NCI-H2196 (cell line): ENCODE results near the gene OPRM1.
"Not testable (repeated sequence)": the region's sequence is repeated elsewhere in the genome, so short reads cannot be mapped to it uniquely, and the experiment has no call there.

Experiments used
- DNase-seq: peaks from one replicate; lab custom pipeline; 2025; ENCODE audit not compliant: unreplicated experiment; lab: John Stamatoyannopoulos, UW

Gene OPRM1

DNA sequence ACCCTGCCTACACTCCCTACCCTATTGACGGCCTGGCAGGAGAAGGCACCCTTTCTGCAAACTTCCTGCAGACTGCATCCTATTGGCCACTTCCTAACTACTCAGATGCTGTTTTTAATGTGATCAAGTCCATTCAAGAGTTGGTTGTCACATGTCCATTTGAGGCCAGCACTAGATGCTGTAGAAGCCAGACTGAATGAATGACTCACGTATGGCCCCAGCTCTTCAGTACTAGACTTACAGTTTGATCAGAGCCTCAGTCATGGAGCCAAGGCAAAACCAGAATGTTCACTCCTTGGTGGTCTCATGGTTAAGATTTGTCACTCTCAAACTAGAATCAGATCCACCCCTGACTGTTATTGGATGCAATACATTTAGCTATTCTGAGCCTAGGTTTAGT lies 101.7 kb downstream of the OPRM1 start:
- no peak for DNase-seq

DNA sequence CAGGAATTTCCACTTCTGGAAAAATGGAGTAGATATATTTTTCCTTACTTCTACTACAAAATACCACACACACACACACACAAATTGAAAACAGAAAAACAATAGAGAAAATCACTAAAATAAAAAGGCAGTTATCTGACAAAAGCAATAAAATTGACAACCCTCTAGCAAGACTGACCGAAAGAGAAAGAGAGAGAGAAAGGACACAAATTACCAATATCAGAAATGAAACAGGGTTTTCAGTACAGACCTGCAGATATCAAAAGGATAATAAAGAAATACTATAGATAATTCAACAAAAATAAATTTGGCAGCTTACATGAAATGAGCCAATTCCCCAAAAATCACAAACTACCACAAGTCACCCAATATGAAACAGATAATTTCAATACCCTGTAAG lies 104.7 kb downstream of the OPRM1 start:
- DNase-seq = no peak

DNA sequence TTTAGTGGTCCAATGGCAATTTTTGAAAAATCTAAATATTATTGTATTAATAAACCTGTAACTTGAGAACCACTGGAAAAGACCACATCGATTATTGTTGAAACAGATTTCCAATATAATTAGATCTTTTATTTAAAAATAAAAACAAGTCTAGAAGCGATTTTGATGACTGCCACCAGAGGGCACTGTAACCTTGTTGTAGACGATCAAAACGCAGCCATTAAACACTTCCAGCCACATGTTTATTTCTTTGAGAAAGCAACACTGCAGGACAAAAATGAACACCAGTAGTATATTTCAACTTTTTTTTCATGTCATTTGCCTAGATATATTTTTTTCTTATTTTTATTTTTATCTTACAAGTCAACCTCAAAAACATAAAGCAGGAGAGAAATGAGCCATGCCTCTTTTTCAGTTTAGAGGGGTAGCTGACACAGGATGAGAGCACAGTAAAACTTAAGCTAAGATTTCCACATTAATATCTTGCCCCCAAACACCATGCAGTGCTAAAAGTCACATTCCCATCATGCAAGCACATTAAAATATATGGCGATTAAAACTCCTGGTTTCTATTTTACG lies 115.4 kb downstream of the OPRM1 start:
- peak; percentile 74 for DNase-seq

DNA sequence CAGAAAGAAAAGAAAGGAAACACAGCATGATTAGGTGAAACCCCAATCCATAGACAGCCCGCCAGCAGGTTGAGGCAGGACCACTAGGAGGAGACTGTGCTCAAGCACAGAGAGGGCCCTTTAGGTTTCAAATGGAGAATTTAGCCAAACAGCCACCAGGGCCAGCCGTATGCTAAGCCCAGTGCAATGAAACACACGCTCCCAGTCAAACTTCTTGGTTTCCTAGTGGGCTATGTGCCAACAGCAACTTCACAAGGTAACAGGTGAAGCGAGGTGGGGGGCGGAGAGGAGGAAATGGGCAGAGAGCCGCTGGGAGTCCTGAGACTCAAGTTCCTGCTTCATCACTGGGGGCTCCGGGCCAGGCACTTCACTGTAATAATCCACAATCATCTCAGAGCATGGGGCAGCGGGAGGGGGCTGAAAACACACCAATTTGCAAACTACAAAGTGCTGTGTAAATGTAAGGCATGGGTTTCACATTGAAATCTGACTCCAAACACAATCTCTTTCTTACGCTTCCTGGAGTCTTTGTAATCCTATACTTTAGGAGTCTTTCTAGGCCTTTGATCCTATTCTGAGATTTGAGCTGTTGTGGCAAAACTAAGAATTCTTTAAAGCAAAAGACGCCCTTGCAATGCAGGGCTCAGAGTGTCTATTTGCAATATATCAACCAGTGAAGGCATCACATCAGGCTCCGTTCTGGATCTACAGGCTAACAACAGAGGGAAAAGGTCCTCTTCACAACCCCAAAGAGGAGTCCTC lies 117.3 kb downstream of the OPRM1 start:
- DNase-seq = peak; percentile 82

DNA sequence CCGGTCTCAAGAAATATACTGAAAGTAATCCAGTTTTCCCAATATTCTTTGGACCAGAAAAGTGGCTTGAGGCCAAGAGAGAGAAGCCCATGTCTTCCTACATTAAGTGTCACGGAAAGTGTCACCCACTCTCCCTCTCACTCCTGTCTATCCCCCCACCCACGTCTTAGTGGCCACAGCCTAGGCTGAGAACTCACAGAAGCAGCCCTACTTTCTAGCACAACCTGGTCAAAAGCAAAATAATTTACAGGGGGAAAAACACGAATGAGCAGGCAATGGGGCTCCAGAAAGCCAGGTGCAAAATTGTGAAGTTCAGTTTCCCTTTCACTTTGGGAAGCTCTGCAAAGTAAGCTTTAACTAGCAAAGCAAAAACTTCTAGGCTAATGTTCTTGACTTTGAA lies 118.0 kb downstream of the OPRM1 start:
- no peak for DNase-seq

DNA sequence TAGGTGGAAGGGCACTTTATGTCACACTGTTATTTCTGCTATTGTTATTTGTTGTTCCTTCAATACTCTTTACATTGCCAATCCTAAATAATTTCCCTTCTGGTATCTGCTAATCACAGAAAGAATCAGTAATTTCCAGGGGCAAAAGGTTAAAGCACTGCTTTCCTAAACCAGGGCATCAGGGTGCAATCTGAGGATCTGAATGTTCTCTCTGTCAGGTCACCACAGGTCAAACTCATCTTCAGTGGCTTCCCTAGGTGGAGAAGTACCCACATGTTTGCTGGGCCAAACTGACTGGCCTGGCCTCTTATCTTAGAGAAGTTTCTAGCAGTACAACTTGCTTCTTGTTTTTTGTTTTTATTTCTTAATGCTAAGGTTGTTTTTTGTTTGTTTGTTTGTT lies 118.7 kb downstream of the OPRM1 start:
- DNase-seq = no peak

DNA sequence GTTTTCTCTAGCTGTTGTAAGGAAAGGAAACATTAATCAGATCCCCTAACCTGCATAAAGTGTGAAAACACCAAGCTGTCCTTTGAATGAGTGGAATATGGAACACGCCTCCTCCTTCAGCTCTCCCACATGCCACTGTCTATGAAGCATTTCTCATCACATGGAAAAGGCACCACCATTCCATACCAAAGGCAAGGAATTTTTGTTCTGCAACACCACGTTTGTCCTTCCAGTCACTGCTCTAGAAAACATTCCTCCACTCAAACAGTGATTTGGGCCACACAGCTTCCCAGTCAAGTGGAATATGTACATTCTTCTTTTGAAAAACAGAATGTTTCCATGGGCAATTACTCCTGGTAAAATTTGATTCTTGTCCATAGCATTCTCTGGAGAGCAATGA lies 120.1 kb downstream of the OPRM1 start:
- DNase-seq = no peak

DNA sequence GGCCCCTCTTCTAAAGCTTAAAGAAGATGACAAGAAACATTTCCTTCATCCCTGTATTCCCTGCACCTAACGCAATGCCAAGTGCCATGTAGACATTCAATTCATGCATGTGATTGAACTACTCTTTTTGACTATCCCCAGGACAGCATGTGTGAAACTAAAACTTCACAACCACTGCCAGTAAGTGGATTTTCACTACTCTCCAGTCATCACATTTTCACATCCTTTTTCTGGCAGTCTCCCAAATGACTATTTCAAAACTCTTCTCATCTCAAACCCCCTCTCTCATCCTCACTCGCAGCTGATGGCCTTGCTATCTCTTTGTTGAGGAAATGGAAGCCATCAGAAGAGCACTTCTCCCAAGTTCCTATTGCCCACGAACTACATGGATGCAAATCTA lies 122.6 kb downstream of the OPRM1 start:
- no peak for DNase-seq

DNA sequence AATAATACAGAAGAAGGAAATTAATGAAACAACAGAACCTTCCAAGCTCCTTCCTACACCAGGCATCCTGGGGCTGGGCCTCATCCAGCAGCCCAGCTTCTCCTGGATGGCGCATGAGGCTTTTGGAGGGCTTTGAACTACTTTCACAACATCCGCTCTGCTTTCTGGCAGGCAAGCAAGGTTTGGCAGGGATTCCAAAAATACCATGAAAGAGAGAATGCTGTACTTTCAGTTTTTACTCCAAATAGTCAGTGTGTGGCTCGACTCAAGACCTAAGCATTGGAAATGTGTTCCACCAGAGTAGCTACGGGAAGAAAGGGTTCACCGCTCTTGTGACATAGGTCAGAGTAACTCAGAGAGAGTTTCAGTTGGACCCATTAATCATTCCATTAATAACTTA lies 125.4 kb downstream of the OPRM1 start:
- no peak for DNase-seq

DNA sequence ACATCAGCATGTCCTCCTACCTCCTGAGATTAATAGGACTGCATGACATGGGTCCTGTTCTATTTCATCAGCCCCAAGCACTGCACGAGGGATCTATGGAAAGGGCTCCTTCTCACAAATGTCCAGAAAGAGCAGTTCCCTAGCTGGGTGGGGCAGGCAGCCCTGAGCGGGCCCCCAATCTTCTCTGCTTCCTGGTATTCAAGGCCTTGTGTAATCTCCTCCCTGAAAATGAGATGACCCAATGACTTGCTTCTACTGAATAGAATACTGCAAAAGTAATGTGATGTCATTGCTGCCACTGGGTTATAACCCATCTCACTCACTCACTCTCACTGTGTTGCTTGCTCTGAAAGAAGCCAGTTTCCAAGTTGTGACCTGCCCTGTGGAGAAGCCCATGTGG lies 126.4 kb downstream of the OPRM1 start:
- DNase-seq = no peak

DNA sequence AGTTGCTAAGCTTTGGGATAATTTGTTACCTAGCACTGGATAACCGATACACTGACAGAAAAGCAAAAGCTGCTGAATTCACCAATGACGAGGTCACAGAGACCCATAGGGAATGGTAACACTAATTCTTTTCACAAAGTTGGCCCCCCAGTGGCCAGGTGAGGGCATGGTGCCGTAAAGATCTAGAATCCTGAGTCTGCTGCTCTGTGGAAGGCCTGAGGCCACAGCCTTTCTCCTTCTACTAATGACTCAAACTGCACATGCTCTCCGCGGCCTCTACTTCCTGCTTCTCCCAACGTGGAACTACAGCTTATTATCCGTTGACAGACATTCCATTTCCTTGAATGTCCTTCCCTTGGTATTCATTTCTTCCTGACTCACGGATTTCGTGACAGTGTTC lies 127.1 kb downstream of the OPRM1 start:
- DNase-seq = no peak

DNA sequence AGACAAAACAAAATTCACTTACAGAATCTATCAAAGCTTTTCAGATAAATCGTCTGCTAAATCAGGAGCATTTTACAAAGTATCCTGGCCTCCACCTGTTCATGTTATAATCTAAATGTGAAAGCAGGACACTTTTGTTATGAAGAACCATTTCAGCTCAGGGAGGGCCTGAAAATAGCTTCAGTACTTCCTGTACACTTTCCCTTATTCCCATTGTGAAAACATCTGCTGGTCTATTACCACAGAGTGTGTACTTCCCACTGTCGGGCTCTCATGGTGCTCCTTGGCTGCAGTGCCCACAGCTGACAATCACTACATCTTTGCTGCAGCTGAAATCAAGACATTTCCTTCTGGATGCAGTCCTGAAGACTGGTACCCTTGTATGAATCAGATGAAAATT lies 128.1 kb downstream of the OPRM1 start:
- DNase-seq = no peak

DNA sequence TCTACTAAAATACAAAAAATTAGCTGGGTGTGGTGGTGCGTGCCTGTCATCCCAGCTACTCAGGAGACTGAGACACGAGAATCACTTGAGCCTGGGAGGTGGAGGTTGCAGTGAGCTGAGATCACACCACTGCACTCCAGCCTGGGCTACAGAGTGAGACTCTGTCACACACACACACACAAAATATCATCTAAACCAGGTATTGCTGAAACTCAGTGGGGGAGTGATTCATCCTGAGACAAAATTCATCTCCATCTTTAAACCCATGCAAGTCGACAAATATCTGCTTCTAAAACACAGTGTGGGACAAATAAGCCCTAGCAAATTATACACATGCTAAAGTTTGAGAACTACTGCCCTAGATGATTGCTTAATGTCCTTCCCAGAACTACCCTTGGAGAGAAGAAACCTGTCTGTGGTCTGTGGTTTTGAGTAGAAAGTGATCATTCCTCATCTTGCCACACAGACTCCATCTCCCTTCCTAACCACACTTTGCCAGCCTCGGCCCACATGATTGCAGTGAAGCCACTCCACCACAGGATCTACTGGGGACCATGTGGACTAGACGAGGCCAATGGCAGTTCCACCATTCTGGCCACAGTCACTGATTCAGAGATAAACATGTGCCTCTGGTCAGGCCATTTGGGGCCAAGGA lies 130.3 kb downstream of the OPRM1 start:
- no peak for DNase-seq

DNA sequence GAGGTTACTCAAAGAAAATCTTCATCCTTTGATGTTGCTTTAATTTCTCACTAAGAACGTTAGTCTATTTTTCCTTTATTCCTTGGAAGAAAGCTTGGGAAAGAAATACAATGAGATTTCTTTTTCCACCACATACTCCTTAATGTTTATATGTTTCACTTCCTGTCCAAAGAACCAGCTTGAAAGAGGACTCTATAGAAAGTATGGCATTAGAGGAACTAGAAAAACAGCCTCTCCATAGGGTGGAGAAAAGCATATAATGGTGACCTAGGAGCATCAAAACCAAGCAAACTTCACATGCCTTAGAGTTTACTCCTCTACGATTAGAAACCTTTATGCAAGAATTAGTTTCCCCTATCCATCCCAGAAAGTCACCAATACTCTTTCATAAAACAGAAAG lies 131.1 kb downstream of the OPRM1 start:
- DNase-seq = no peak

DNA sequence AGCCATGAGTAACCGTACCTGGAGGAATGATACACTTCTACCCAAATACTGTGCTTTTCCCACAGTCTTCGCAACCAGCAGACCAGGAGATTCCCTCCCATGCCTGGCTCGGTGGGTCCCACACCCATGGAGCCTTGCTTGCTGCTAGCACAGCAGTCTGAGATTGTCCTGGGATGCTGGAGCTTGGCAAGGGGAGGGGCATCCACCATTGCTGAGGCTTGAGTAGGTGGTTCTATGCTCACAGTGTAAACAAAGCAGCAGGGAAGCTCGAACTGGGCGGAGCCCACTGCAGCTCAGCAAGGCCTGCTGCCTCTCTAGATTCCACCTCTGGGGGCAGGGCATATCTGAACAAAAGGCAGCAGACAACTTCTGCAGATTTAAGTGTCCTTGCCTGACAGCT lies 133.4 kb downstream of the OPRM1 start:
- not testable (repeated sequence) for DNase-seq

DNA sequence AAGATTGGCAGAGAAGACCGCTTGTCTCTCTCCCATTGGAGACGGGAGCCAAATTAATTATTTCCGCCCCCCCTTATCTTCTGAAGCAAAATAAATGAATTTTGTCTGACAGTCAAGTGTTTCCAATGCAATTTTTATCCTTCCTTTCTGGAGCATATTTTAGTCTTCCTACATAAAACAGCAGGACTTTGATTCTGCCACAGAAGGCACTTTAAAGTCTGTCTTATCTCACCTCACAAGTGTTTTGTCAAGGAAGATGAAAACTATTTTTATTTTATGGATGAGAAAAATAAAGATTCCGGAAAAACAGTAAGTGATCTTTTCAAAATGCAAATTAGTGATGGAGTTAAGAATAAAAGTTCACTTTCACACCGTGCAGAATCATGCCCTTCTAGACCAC lies 140.4 kb downstream of the OPRM1 start:
- DNase-seq = no peak

DNA sequence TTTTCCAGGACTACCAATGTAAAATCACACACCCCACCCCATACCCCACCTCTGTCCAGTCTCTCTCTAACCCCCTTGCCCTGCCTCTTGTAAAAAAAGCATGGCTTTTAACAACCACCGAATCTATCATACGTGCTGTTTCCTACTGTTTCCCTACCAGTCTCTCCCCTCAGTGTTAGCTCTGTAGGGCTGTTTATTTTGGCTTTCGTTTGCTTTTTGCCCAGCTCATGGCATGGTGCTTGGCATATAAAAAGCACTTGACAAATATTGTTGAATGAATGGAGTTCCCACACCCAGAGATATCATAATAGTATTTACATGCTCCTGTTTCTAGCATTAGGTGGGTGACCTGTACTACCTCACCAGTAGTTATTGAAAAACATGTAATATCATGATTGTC lies 148.2 kb downstream of the OPRM1 start:
- DNase-seq = peak; percentile 9

DNA sequence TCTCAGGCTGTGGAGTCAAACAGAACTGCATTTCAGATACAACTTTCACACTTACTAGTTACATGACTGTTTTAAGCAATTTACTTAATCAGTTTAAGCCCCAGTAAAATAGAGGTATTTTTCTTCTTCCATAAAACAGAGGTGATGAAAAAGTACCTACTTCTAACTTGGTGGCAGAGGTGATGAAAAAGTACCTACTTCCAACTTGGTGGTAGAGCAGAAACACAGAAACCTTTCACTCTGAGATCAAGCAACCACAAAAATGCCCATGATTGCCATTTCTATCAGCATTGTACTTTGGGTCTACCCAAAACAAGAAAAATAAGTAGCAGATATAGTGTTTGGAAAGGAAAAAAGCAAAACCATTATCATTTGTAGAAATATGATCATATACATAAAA lies 148.7 kb downstream of the OPRM1 start:
- DNase-seq = no peak

DNA sequence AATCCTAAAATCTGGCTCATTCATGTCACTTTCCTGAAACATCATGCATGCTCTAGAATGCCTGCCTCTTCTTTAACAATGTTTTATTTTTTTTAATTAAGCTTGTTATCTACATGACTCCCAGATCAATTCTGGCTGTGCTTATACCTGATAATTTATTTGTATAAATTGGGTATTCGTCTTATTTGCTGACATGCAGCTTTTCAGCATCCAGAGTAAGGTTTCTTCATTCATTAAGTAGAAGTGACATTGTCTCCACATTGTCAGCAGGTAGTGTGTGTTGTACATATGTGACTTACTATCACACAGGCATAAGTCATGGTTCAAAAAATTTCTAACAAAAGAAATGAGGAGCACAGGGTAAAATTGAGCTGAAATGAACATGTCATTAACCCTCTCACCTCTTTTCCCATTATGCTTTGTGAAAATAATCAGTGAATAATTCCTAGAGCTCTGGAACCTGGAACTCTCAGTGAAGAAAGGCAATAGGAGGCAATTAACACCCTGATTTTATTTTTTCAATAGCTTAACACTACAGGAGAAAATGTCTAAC lies 157.4 kb downstream of the OPRM1 start:
- no peak for DNase-seq

DNA sequence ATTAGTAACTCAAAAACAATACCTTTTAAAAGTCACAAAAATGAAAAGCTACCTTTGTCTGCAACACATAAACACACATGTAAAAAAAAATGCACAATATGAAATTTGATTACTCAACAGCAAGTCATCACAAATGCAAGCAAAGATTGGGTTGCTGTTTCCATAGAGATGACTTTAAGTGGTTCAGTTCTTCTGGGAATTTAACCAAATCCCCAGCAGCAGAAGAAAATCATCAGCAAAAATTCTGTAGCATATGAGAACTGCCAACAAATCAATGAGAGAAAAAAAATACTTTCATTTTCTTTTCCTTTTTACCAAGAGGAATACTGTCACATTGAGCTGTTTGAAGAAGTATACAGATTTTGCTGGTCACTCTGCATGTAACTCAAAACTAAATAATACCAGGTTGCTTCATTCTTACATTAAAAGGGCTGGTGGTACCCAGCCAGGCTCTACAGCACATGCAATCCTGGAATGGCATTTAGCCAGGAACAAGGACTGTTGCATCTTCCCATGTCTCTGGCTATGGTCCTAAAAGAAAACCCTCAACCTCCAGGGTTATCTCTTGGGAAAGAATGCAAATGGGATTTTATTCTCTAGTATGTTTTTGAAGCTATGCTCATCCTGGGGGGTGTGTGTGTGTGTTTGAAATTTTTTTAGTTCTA lies 158.3 kb downstream of the OPRM1 start:
- peak; percentile 11 for DNase-seq

DNA sequence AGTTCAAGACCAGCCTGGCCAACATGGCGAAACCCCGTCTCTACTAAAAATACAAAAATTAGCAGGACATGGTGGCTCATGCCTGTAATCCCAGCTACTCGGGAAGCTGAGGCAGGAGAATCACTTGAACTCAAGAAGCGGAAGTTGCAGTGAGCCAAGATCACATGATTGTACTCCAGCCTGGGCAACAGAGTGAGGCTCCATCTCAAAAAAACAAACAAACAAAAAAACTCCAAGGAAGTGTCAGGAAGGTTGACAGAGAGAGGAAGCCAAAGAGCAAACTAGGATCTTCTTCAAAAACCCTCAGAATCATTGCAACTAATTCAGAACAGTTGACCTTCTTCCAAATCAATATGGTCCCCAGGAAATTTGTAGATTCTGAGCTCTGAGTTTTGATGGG lies 162.6 kb downstream of the OPRM1 start:
- not testable (repeated sequence) for DNase-seq

DNA sequence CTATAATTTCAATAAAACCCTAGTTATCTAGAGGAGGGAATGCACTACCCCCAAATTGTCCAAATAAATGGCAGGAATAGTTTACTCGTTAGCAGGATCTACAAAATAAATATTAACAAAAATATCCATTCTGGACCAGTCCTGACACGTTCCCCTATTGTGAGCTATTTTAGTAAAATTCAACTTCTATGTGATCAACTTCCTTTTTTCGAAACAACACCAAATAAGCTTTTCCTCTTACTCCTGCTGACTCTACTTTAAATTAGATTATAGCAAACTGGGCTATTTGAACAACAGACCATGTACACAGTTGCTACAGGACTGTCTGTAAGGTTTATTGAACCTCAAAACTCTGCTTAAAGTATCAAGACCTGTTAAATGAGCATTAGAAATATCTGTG lies 163.3 kb downstream of the OPRM1 start:
- no peak for DNase-seq
